WTC11 (cell line): ENCODE results near the gene UBL3.

Experiments
- ATF1 ChIP-seq: sonication (generic); formaldehyde crosslinking; IDR thresholded peaks from 2 replicates; pipeline ENCODE4 v1.8.1; 2023; ENCODE audit warnings: mild to moderate bottlenecking, moderate library complexity, missing genetic modification reagents
- CREB1 ChIP-seq: sonication (generic); formaldehyde crosslinking; IDR thresholded peaks from 2 replicates; pipeline ENCODE4 v1.8.0; 2023; ENCODE audit warnings: mild to moderate bottlenecking, missing genetic modification reagents
- SP1 ChIP-seq: sonication (generic); formaldehyde crosslinking; conservative IDR thresholded peaks from 2 replicates; pipeline ENCODE4 v1.8.1; 2022; ENCODE audit warnings: missing genetic modification reagents
- ZNF263 ChIP-seq: sonication (generic); formaldehyde crosslinking; IDR thresholded peaks from 2 replicates; pipeline ENCODE4 v1.8.1; 2022; ENCODE audit warnings: low read depth, mild to moderate bottlenecking, moderate library complexity, missing genetic modification reagents
- TF ChIP-seq, protein P1 (sequence below): fragments of 200-600 bp; IDR thresholded peaks from 2 replicates; pipeline ENCODE4 v1.8.0; 2022; ENCODE audit warnings: antibody characterized with exemption
- TF ChIP-seq, protein P2 (sequence below): sonication (generic); formaldehyde crosslinking; IDR thresholded peaks from 2 replicates; pipeline ENCODE4 v1.8.0; 2022; ENCODE audit warnings: mild to moderate bottlenecking, missing genetic modification reagents
- TF ChIP-seq, protein P3 (sequence below): sonication (generic); formaldehyde crosslinking; conservative IDR thresholded peaks from 2 replicates; pipeline ENCODE4 v1.8.1; 2023; ENCODE audit warnings: mild to moderate bottlenecking, low read depth, missing genetic modification reagents, moderate library complexity

DNA sequence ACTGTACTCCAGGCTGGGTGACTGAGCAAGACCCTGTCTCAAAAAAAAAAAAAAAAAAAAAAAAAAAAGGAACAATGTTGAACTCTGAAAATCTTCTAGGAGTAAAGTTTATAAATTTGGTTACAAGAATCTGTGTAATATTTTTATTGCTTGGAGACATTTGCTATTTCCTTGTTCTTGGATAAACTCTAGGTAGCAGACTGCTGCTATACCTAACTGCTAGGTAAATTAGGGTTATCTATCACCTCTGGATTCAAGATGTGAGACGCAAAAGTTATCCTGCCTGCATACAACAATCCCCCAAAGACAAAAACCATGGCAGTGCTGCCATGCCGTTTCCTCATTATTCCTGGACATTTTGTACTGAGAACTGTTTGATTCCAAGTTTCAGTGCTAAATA is 33.7 kb downstream of the UBL3 start:
- TF ChIP-seq CREB1 (no peak), ATF1 (no peak), ZNF263 (no peak), SP1 (CRISPR knock-in tag) (no peak)
- TF ChIP-seq, protein P1, sequence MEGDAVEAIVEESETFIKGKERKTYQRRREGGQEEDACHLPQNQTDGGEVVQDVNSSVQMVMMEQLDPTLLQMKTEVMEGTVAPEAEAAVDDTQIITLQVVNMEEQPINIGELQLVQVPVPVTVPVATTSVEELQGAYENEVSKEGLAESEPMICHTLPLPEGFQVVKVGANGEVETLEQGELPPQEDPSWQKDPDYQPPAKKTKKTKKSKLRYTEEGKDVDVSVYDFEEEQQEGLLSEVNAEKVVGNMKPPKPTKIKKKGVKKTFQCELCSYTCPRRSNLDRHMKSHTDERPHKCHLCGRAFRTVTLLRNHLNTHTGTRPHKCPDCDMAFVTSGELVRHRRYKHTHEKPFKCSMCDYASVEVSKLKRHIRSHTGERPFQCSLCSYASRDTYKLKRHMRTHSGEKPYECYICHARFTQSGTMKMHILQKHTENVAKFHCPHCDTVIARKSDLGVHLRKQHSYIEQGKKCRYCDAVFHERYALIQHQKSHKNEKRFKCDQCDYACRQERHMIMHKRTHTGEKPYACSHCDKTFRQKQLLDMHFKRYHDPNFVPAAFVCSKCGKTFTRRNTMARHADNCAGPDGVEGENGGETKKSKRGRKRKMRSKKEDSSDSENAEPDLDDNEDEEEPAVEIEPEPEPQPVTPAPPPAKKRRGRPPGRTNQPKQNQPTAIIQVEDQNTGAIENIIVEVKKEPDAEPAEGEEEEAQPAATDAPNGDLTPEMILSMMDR = no peak
- TF ChIP-seq, protein P2, sequence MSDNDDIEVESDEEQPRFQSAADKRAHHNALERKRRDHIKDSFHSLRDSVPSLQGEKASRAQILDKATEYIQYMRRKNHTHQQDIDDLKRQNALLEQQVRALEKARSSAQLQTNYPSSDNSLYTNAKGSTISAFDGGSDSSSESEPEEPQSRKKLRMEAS (CRISPR knock-in tag) = no peak
- TF ChIP-seq, protein P3, sequence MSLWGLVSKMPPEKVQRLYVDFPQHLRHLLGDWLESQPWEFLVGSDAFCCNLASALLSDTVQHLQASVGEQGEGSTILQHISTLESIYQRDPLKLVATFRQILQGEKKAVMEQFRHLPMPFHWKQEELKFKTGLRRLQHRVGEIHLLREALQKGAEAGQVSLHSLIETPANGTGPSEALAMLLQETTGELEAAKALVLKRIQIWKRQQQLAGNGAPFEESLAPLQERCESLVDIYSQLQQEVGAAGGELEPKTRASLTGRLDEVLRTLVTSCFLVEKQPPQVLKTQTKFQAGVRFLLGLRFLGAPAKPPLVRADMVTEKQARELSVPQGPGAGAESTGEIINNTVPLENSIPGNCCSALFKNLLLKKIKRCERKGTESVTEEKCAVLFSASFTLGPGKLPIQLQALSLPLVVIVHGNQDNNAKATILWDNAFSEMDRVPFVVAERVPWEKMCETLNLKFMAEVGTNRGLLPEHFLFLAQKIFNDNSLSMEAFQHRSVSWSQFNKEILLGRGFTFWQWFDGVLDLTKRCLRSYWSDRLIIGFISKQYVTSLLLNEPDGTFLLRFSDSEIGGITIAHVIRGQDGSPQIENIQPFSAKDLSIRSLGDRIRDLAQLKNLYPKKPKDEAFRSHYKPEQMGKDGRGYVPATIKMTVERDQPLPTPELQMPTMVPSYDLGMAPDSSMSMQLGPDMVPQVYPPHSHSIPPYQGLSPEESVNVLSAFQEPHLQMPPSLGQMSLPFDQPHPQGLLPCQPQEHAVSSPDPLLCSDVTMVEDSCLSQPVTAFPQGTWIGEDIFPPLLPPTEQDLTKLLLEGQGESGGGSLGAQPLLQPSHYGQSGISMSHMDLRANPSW (CRISPR knock-in tag) = no peak
